A549 (cell line): Measurements from ENCODE around the gene CCDC47. TPM values are rescaled to one million over a fixed set of nuclear protein-coding genes. Genes with fewer than 3 reads are reported as not detected.
A peak's percentile ranks its signal among the peaks of the same experiment; 100 is the strongest.

Experiments
- ATAC-seq, 2 experiments: fragments of 200-7000 bp in 1 of 2; fragments of >200 bp in 1 of 2; cut with Nextera tagmentation in 1 of 2; cut with Tn5 transposase in 1 of 2; 3 replicates each; pipeline versions ENCODE4 v1.8.0 to v1.9.1; 2018 to 2020; ENCODE audit warnings: mild to moderate bottlenecking in 1 of 2, moderate library complexity in 1 of 2
- CTCF ChIA-PET: fragments of 300-600 bp; sonication (Branson Sonifier 250); formaldehyde crosslinking; extraction: SDS; loops from one replicate; lab custom pipeline; 2021; ENCODE audit warnings: antibody characterized with exemption, inconsistent platforms; lab: Yijun Ruan, JAX
- POLR2A ChIA-PET: fragments of 350-600 bp; formaldehyde crosslinking; extraction: SDS; loops from one replicate; lab custom pipeline; 2021; ENCODE audit warnings: antibody characterized with exemption, inconsistent platforms; lab: Yijun Ruan, JAX
- DNase-seq, 2 experiments: peaks; one replicate each; pipeline versions ENCODE4 v3.0.0 to v3.0.0-alpha.2; 2011 to 2016; ENCODE audit warnings: low read depth in 1 of 2, low spot score in 1 of 2
- FAIRE-seq: peaks from 2 replicates; lab custom pipeline; 2011; peaks lifted over from hg19 to GRCh38; lab: Jason Lieb, UNC
- H3K27ac ChIP-seq, 2 experiments: fragments of >200 bp; sonication (Bioruptor Twin); formaldehyde crosslinking; 3 replicates each; pipeline ENCODE4 v1.5.1; 2016 to 2017
- H3K4me1 ChIP-seq: fragments of >200 bp; sonication (Bioruptor Twin); formaldehyde crosslinking; 3 replicates; pipeline ENCODE4 v1.6.1; 2016
- H3K4me2 ChIP-seq: fragments of >200 bp; sonication (Bioruptor Twin); formaldehyde crosslinking; 3 replicates; pipeline ENCODE4 v1.6.1; 2016
- H3K4me3 ChIP-seq: fragments of >200 bp; sonication (Bioruptor Twin); formaldehyde crosslinking; 3 replicates; pipeline ENCODE4 v1.5.1; 2016
- H3K9me3 ChIP-seq: fragments of >200 bp; sonication (Bioruptor Twin); formaldehyde crosslinking; 3 replicates; pipeline ENCODE4 v1.6.1; 2016
- CBX2 ChIP-seq: fragments of 200-600 bp; sonication (generic); IDR thresholded peaks from 2 replicates; pipeline ENCODE4 v1.6.1; 2016; ENCODE audit warnings: low read depth, mild to moderate bottlenecking, borderline replicate concordance
- CTCF ChIP-seq: fragments of >200 bp; sonication (Bioruptor Twin); formaldehyde crosslinking; IDR thresholded peaks from 3 replicates; pipeline ENCODE4 v1.5.1; 2016
- EHMT2 ChIP-seq: fragments of 200-600 bp; sonication (generic); IDR thresholded peaks from 2 replicates; pipeline ENCODE4 v1.6.1; 2016; ENCODE audit warnings: antibody characterized with exemption, low read depth, mild to moderate bottlenecking, moderate library complexity
- ELK1 ChIP-seq: fragments of 150-350 bp; IDR thresholded peaks from 2 replicates; pipeline ENCODE4 v1.6.1; 2014; ENCODE audit warnings: low read depth, mild to moderate bottlenecking, low read length
- ESRRA ChIP-seq: fragments of 150-350 bp; IDR thresholded peaks from 2 replicates; pipeline ENCODE4 v1.6.1; 2014; ENCODE audit warnings: mild to moderate bottlenecking, low read length, borderline replicate concordance
- KDM5A ChIP-seq: fragments of 200-600 bp; sonication (generic); IDR thresholded peaks from 2 replicates; pipeline ENCODE4 v1.6.1; 2016; ENCODE audit warnings: antibody characterized with exemption, mild to moderate bottlenecking
- MAFK ChIP-seq: fragments of 450-650 bp; IDR thresholded peaks from 2 replicates; pipeline ENCODE4 v1.6.1; 2014; ENCODE audit not compliant: partially characterized antibody
- NPAS2 ChIP-seq: fragments of 250-450 bp; sonication (Bioruptor Pico); IDR thresholded peaks from 2 replicates; pipeline ENCODE4 v1.8.0; 2022; ENCODE audit warnings: mild to moderate bottlenecking, moderate library complexity, borderline replicate concordance
- RARB ChIP-seq: fragments of 250-450 bp; sonication (Bioruptor Pico); IDR thresholded peaks from 2 replicates; pipeline ENCODE4 v1.8.0; 2021; ENCODE audit warnings: mild to moderate bottlenecking, moderate library complexity
- REST ChIP-seq: fragments of 200-600 bp; sonication (generic); IDR thresholded peaks from 2 replicates; pipeline ENCODE4 v1.6.1; 2016; ENCODE audit warnings: antibody characterized with exemption, mild to moderate bottlenecking, moderate library complexity
- TP53 ChIP-seq: fragments of 250-450 bp; sonication (Bioruptor Pico); IDR thresholded peaks from 2 replicates; pipeline ENCODE4 v1.5.0; 2021; ENCODE audit warnings: mild to moderate bottlenecking, moderate library complexity
- WGBS: methylation state at CpG from one replicate; pipeline ENCODE4 v1.1.6; 2017; ENCODE audit errors: missing lambda C conversion rate; 5-methylcytosine and 5-hydroxymethylcytosine counted together
- polyA plus RNA-seq, 4 experiments: library from polyadenylated mRNA; depleted of rRNA in 3 of 4; stranded (reverse); fragments of >200 nt; fragmentation: RNase III in 1 of 4; extraction: RNeasy Plus Mini Kit Qiagen cat#74134 plus additional on column Dnase treatment in 1 of 4; gene quantifications; 2 replicates in 3 of 4; 3 replicates in 1 of 4; pipeline ENCODE4 v1.2.3, GENCODE V29; 2011 to 2017

Gene CCDC47
- polyA plus RNA-seq, 2 of the 4 experiments (the other 2 are of a cell fraction), result 141 to 163 TPM

- DNase-seq (no peak), FAIRE-seq (no peak), ATAC-seq (no peak)
- no peaks in the 10 kb centered on the region for H3K4me1 ChIP-seq
- ChIA-PET CTCF (interaction anchor here (0.6 to 1.2 kb wide), 5 partner anchors 8 to 1075 kb away, joined by 3 to 4 read pairs (median 3); partner anchors contain the start of gene CCDC47), POLR2A (interaction anchor here (1.6 kb wide), 1 partner anchor 9 kb away, joined by 9 read pairs; the partner anchor contains the start of genes CCDC47 and DDX42)
- TF ChIP-seq REST, result no peak
- no peak for TF ChIP-seq TP53 (CRISPR knock-in tag)
- TF ChIP-seq EHMT2, result no peak
- TF ChIP-seq ESRRA, result no peak
- TF ChIP-seq, all 56 proteins: peak for 0
- Histone ChIP-seq H3K4me3 (no peak overlapping the region), H3K9me3 (no peaks in the 10 kb centered on the region), H3K27ac (no peak overlapping the region), H3K4me2 (no peak overlapping the region)
- 82% methylated on average over 4 of the region's 4 CpGs for WGBS
These were observed 8.7 kb downstream of the CCDC47 start for GRCh38 chr17:63764716-63765115.

- ChIA-PET POLR2A (interaction anchor here (2.9 kb wide), 1 partner anchor 11 kb away, joined by 8 read pairs; the partner anchor contains the start of gene CCDC47), CTCF (interaction anchor here (1.0 to 1.8 kb wide), 7 partner anchors 9 to 86 kb away, joined by 3 to 6 read pairs (median 4); partner anchors contain the start of genes CCDC47 and DDX42)
- Histone ChIP-seq H3K9me3 (no peaks in the 10 kb centered on the region), H3K27ac (no peak overlapping the region), H3K4me2 (no peak overlapping the region), H3K4me1 (no peaks in the 10 kb centered on the region), H3K4me3 (no peak overlapping the region)
- no peak for DNase-seq
- WGBS, result 90% methylated on average over 5 of the region's 5 CpGs
- FAIRE-seq, result no peak
- ATAC-seq, result no peak
- TF ChIP-seq ELK1 (no peak), MAFK (peak; percentile 65)
These were observed 11.0 kb downstream of the CCDC47 start for GRCh38 chr17:63762161-63763078.

- ATAC-seq (peak in 1 of 2 experiments; percentile 23; a peak in 1 of 6 replicates), FAIRE-seq (no peak), DNase-seq (peak in 1 of 2 experiments; percentile 22)
- H3K27ac ChIP-seq, result no peak overlapping the region
- CTCF ChIA-PET, result interaction anchor here (1.0 to 1.8 kb wide), 4 partner anchors 11 to 88 kb away, joined by 3 to 6 read pairs (median 3); no protein-coding TSS in a partner anchor
- H3K4me3 ChIP-seq, result no peak overlapping the region
- WGBS, result 92% methylated on average over 10 of the region's 10 CpGs
- POLR2A ChIA-PET, result interaction anchor here (2.9 kb wide), 1 partner anchor 12 kb away, joined by 8 read pairs; the partner anchor contains the start of gene CCDC47
- no peak overlapping the region for H3K4me2 ChIP-seq
- no peaks in the 10 kb centered on the region for H3K9me3 ChIP-seq
- no peaks in the 10 kb centered on the region for H3K4me1 ChIP-seq
- TF ChIP-seq KDM5A, result no peak
- TF ChIP-seq NPAS2 (CRISPR knock-in tag), result no peak
- no peak for TF ChIP-seq EHMT2
- no peak for TF ChIP-seq RARB (CRISPR knock-in tag)
- TF ChIP-seq CTCF, result no peak
- no peak for TF ChIP-seq CBX2
These were observed 12.4 kb downstream of the CCDC47 start for GRCh38 chr17:63760771-63761539.
